ENCODE results near the gene CDRT15.
"Not testable (repeated sequence)": the region's sequence is repeated elsewhere in the genome, so short reads cannot be mapped to it uniquely, and the experiment has no call there.

Gene CDRT15

DNA sequence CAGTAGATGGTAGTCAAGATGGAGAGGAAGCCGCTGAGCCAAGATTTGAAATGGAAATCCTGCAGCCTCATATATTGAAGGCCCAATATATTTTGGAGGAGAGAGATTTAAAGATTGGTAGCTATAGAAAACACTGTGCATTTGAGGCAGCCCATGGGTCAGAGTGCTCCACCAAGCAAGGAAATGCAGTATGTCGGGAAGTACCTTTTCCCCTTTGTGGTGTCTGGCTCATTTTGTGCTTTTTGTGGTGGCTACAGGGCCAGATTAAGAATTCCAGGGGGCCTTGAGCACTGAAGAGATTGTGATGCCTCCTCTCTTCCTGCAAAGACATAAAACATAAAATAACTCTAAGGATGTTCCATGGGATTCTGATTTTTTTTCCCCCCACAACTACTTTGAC is 39.6 kb downstream of the CDRT15 start:
- Histone ChIP-seq H4K20me1 (ENCODE audit: insufficient read depth, low read length) (no peaks in the 10 kb centered on the region; the same call in none of the 2 replicates), H3K27ac (ENCODE audit: low read length) (no peak overlapping the region), H3K4me2 (ENCODE audit: insufficient read depth, low read length) (no peak overlapping the region), H3K27me3 (ENCODE audit: insufficient read depth, low read length, poor library complexity) (no peaks in the 10 kb centered on the region), H2AFZ (ENCODE audit: low read depth, low read length) (no peak overlapping the region), H3K9me3 (ENCODE audit: insufficient read depth, low read length, severe bottlenecking) (no peaks in the 10 kb centered on the region), H3K4me3 (ENCODE audit: low read depth in 1 of 2, low read length in 2 of 2) (no peak overlapping the region), H3K36me3 (ENCODE audit: insufficient read depth, low read length) (no peaks in the 10 kb centered on the region; the same call in 1 of the 2 replicates), H3K79me2 (ENCODE audit: insufficient read depth, low read length) (no peaks in the 10 kb centered on the region), H3K9ac (ENCODE audit: low read depth, low read length) (no peak overlapping the region), H3K4me1 (ENCODE audit: insufficient read depth, low read length) (peaks cover 21% of the 10 kb centered on the region)
- TF ChIP-seq, protein P1, sequence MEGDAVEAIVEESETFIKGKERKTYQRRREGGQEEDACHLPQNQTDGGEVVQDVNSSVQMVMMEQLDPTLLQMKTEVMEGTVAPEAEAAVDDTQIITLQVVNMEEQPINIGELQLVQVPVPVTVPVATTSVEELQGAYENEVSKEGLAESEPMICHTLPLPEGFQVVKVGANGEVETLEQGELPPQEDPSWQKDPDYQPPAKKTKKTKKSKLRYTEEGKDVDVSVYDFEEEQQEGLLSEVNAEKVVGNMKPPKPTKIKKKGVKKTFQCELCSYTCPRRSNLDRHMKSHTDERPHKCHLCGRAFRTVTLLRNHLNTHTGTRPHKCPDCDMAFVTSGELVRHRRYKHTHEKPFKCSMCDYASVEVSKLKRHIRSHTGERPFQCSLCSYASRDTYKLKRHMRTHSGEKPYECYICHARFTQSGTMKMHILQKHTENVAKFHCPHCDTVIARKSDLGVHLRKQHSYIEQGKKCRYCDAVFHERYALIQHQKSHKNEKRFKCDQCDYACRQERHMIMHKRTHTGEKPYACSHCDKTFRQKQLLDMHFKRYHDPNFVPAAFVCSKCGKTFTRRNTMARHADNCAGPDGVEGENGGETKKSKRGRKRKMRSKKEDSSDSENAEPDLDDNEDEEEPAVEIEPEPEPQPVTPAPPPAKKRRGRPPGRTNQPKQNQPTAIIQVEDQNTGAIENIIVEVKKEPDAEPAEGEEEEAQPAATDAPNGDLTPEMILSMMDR (IDR thresholded peaks at IDR 0.05; ENCODE audit: borderline replicate concordance, extremely low read depth, low read length, poor library complexity, severe bottlenecking): no peak
- TF ChIP-seq EZH2 (IDR thresholded peaks at IDR 0.05; ENCODE audit: borderline replicate concordance, low read depth, low read length, severe bottlenecking): no peak
- ATAC-seq (ENCODE audit: insufficient read depth, low read depth) (no peak), DNase-seq (no peak)

DNA sequence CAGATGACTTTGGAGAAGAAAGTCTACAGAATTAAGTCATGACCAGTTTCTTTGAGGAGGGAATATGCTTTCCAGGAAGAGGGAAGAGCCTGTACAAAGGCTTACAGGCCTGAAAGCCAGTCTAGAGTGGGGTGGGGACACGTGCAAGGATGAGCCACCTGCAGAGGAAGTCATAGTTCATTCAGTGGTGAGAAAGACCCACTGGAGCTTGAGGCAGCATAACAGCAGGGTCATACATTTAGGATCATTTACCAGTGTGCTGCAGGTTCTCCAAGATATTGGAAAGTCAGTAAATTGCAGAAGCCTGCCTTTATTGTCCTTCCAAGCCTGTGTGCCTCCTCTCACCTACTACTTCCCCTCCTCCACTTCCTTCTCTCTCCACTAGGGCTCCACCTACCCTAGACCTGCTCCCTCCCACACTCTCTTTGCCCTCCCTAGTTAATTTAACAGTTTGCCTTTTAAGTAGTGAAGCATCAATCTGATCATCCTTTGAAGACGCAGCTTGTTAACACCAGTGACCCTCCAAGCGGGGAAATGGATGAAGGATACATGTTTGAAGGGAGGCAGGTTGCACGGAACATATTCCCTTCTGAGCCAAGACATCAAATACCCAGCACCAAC is 40.2 kb downstream of the CDRT15 start:
- H4K20me1 ChIP-seq (ENCODE audit: insufficient read depth, low read length): no peaks in the 10 kb centered on the region; the same call in none of the 2 replicates
- no peaks in the 10 kb centered on the region for H3K27me3 ChIP-seq (ENCODE audit: insufficient read depth, low read length, poor library complexity)
- no peak overlapping the region for H3K4me2 ChIP-seq (ENCODE audit: insufficient read depth, low read length)
- no peaks in the 10 kb centered on the region; the same call in 1 of the 2 replicates for H3K36me3 ChIP-seq (ENCODE audit: insufficient read depth, low read length)
- no peaks in the 10 kb centered on the region for H3K9me3 ChIP-seq (ENCODE audit: insufficient read depth, low read length, severe bottlenecking)
- DNase-seq (peak; percentile 44), ATAC-seq (ENCODE audit: insufficient read depth, low read depth) (peak; percentile 57)
- no peak overlapping the region for H3K9ac ChIP-seq (ENCODE audit: low read depth, low read length)
- H3K4me1 ChIP-seq (ENCODE audit: insufficient read depth, low read length): peaks cover 21% of the 10 kb centered on the region
- H3K79me2 ChIP-seq (ENCODE audit: insufficient read depth, low read length): no peaks in the 10 kb centered on the region
- TF ChIP-seq, protein P1 (IDR thresholded peaks at IDR 0.05; ENCODE audit: borderline replicate concordance, extremely low read depth, low read length, poor library complexity, severe bottlenecking): peak; percentile 48
- TF ChIP-seq EZH2 (IDR thresholded peaks at IDR 0.05; ENCODE audit: borderline replicate concordance, low read depth, low read length, severe bottlenecking): no peak
- H3K27ac ChIP-seq (ENCODE audit: low read length): no peak overlapping the region
- H3K4me3 ChIP-seq (ENCODE audit: low read depth in 1 of 2, low read length in 2 of 2): no peak overlapping the region
- no peak overlapping the region for H2AFZ ChIP-seq (ENCODE audit: low read depth, low read length)

DNA sequence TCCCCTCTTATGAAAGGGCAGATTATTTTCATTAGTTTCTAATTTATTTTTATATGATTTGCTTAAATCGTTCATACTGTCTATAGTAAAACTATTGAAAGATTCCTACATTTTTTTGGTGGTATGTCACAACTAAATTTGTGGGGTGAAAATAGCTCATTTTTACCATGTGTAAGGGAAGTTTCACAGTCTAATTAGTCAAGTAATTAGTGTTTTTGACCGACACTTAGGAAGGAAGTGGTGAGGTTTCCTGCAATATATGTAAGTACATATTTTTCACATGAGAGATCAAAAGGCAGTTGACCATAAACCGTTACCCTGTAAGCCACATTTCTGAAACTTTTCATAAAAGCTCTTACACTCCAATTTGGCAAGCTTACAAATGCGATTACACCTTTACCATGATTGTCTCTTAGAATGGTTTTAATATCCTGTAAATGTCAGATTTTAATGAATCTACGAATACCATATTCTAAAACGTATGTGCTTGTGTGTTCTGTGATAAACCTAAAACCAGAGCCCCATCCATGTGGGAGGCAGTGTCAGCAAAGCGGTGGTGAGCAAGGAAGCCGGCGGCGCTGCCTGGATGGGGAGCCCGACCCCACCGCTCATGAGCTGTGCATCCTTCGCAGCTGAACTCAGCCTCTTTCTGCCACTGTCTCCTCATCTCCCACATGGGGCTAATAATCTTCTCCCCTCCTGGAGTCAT is 43.9 kb downstream of the CDRT15 start:
- not testable (repeated sequence) for H3K79me2 ChIP-seq (ENCODE audit: insufficient read depth, low read length); H3K36me3 ChIP-seq (ENCODE audit: insufficient read depth, low read length); H3K9ac ChIP-seq (ENCODE audit: low read depth, low read length); H3K27me3 ChIP-seq (ENCODE audit: insufficient read depth, low read length, poor library complexity); H3K9me3 ChIP-seq (ENCODE audit: insufficient read depth, low read length, severe bottlenecking); H4K20me1 ChIP-seq (ENCODE audit: insufficient read depth, low read length); H3K27ac ChIP-seq (ENCODE audit: low read length); H2AFZ ChIP-seq (ENCODE audit: low read depth, low read length); H3K4me3 ChIP-seq (ENCODE audit: low read depth in 1 of 2, low read length in 2 of 2); H3K4me2 ChIP-seq (ENCODE audit: insufficient read depth, low read length)
- ATAC-seq (ENCODE audit: insufficient read depth, low read depth): peak; percentile 58
- peaks cover 12% of the 10 kb centered on the region for H3K4me1 ChIP-seq (ENCODE audit: insufficient read depth, low read length)
- peak; percentile 21 for DNase-seq

DNA sequence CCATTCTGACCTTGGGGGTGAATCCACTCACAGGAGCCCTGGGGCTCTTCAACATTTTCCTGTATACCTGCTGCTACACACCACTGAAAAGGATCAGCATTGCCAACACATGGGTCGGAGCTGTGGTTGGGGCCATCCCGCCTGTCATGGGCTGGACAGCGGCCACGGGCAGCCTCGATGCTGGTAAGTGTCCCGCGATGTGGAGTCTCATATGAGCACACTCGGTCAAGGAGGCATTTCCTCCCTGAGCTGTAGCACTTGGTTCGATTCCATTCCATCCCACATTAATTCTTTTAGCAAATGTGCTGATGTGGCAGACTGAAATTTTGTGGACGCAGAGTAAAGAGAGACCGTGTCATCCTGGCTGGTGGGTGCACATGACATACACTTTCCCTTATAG is 44.6 kb downstream of the CDRT15 start:
- H3K27me3 ChIP-seq (ENCODE audit: insufficient read depth, low read length, poor library complexity); H3K9ac ChIP-seq (ENCODE audit: low read depth, low read length); H3K4me3 ChIP-seq (ENCODE audit: low read depth in 1 of 2, low read length in 2 of 2); H4K20me1 ChIP-seq (ENCODE audit: insufficient read depth, low read length); H3K36me3 ChIP-seq (ENCODE audit: insufficient read depth, low read length); H3K27ac ChIP-seq (ENCODE audit: low read length); H2AFZ ChIP-seq (ENCODE audit: low read depth, low read length); DNase-seq; H3K79me2 ChIP-seq (ENCODE audit: insufficient read depth, low read length); H3K4me2 ChIP-seq (ENCODE audit: insufficient read depth, low read length); H3K9me3 ChIP-seq (ENCODE audit: insufficient read depth, low read length, severe bottlenecking); ATAC-seq (ENCODE audit: insufficient read depth, low read depth): not testable (repeated sequence)
- peaks cover 12% of the 10 kb centered on the region for H3K4me1 ChIP-seq (ENCODE audit: insufficient read depth, low read length)

DNA sequence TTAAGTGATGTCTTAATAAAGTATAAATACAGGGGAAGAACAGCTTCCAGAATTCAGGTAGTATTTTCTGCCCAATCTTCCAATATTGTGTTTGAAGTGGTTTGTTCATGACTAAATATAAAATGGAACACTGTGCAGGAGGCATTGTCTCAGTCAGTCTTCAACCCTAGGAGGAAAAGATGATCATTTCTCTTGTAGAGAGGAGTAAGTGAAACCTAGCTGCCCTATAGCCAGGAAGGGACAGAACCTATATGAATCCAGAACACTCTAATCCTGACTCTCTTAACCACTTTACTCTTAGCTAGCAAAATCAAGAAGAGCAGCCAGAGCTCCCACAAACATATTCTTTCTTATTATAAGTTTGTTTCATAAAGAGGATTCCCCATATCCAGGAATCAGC is 45.2 kb downstream of the CDRT15 start:
- ATAC-seq (ENCODE audit: insufficient read depth, low read depth); H4K20me1 ChIP-seq (ENCODE audit: insufficient read depth, low read length): not testable (repeated sequence)

DNA sequence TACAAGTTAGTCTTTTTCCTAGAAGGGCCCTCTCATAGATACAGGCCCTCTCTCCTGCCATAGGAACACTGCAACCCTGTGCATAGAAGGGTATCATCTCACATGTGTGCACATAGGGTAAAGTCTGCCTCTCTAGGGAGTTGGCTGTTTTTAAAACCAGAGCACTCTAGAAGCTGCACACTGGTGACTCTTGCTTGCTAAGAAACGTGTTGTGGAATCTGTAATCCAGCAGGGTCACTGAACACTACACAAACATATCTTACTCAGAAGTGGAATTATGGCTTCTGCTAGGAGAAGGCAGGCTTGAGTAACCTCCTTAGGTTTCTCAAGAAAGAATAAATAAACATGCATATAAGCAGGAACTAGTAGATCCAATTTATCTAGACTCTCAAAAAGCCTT is 45.9 kb downstream of the CDRT15 start:
- H3K79me2 ChIP-seq (ENCODE audit: insufficient read depth, low read length); H3K27me3 ChIP-seq (ENCODE audit: insufficient read depth, low read length, poor library complexity); H3K4me2 ChIP-seq (ENCODE audit: insufficient read depth, low read length); H3K4me3 ChIP-seq (ENCODE audit: low read depth in 1 of 2, low read length in 2 of 2); H2AFZ ChIP-seq (ENCODE audit: low read depth, low read length); DNase-seq; H4K20me1 ChIP-seq (ENCODE audit: insufficient read depth, low read length); H3K36me3 ChIP-seq (ENCODE audit: insufficient read depth, low read length); H3K9me3 ChIP-seq (ENCODE audit: insufficient read depth, low read length, severe bottlenecking); H3K4me1 ChIP-seq (ENCODE audit: insufficient read depth, low read length); H3K27ac ChIP-seq (ENCODE audit: low read length); ATAC-seq (ENCODE audit: insufficient read depth, low read depth); H3K9ac ChIP-seq (ENCODE audit: low read depth, low read length): not testable (repeated sequence)

More for the DNA sequence above, 45.2 kb downstream of the CDRT15 start:
- not testable (repeated sequence) for H3K36me3 ChIP-seq (ENCODE audit: insufficient read depth, low read length); H2AFZ ChIP-seq (ENCODE audit: low read depth, low read length); H3K4me3 ChIP-seq (ENCODE audit: low read depth in 1 of 2, low read length in 2 of 2); H3K79me2 ChIP-seq (ENCODE audit: insufficient read depth, low read length); H3K4me1 ChIP-seq (ENCODE audit: insufficient read depth, low read length); H3K27me3 ChIP-seq (ENCODE audit: insufficient read depth, low read length, poor library complexity); H3K9ac ChIP-seq (ENCODE audit: low read depth, low read length); H3K9me3 ChIP-seq (ENCODE audit: insufficient read depth, low read length, severe bottlenecking); DNase-seq; H3K4me2 ChIP-seq (ENCODE audit: insufficient read depth, low read length); H3K27ac ChIP-seq (ENCODE audit: low read length)

Data from DND-41 (cell line).